Omental fat pad (tissue), 4 donors: ENCODE measurements around the gene MILR1. TPM values are rescaled to one million over a fixed set of nuclear protein-coding genes. Genes with fewer than 3 reads are reported as not detected.
A peak's percentile ranks its signal among the peaks of the same experiment; 100 is the strongest.
"Not testable (repeated sequence)": the region's sequence is repeated elsewhere in the genome, so short reads cannot be mapped to it uniquely, and the experiment has no call there.

Source experiments
- ATAC-seq: fragments of 150-250 bp; one replicate; pipeline ENCODE4 v1.9.1; 2016; ENCODE audit warnings: mild to moderate bottlenecking, moderate library complexity; ENCODE audit not compliant: low FRiP score
- DNase-seq: peaks from one replicate; pipeline ENCODE4 v3.0.0-alpha.2; 2019; ENCODE audit warnings: low spot score
- total RNA-seq, 4 donors: library from RNA; depleted of rRNA; stranded (reverse); fragments of >200 nt; gene quantifications; one replicate each; pipeline ENCODE4 v1.1.0, GENCODE V29; 2016
- TF ChIP-seq, protein P1 (sequence below), 3 donors: fragments of 450-650 bp; IDR thresholded peaks; one replicate each; pipeline ENCODE4 v1.5.1; 2016 to 2017; ENCODE audit warnings: antibody characterized with exemption in 3 of 3, mild to moderate bottlenecking in 3 of 3, moderate library complexity in 2 of 3

MILR1 gene
- total RNA-seq, 4 donors from 2014 or later = 7.1 to 25.1 (median 18.2) TPM

DNA sequence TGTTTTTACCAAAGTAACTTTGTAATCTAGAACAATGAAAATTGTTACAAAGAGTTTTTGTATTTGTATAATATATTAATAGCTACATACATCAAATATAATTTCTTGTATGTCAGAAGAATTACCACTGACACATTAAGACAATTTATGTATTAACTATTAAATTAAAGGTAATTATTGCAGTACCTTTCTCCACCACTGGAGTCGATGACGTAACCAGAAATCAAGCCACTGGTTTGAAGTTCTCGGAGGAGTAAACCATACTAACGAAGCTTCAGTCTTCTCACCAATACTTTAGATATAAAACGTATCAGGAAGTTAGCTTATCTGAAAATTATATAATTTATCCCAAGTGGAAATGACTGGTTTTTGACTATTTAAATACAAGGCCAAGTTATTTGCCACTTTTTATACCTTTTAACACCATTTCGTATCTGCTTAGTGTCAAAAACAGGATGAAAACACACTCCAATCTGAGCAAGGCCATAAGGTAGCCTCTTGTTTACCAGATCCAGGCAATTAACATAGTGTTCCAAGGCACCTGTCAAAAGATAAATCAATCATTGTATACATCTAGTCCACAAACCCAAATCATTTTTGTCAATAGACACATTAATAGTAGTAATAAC is 43.7 kb downstream of the MILR1 start:
- ATAC-seq = no peak
- TF ChIP-seq, protein P1, sequence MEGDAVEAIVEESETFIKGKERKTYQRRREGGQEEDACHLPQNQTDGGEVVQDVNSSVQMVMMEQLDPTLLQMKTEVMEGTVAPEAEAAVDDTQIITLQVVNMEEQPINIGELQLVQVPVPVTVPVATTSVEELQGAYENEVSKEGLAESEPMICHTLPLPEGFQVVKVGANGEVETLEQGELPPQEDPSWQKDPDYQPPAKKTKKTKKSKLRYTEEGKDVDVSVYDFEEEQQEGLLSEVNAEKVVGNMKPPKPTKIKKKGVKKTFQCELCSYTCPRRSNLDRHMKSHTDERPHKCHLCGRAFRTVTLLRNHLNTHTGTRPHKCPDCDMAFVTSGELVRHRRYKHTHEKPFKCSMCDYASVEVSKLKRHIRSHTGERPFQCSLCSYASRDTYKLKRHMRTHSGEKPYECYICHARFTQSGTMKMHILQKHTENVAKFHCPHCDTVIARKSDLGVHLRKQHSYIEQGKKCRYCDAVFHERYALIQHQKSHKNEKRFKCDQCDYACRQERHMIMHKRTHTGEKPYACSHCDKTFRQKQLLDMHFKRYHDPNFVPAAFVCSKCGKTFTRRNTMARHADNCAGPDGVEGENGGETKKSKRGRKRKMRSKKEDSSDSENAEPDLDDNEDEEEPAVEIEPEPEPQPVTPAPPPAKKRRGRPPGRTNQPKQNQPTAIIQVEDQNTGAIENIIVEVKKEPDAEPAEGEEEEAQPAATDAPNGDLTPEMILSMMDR (IDR thresholded peaks at IDR 0.05) = no peak
- no peak for DNase-seq

DNA sequence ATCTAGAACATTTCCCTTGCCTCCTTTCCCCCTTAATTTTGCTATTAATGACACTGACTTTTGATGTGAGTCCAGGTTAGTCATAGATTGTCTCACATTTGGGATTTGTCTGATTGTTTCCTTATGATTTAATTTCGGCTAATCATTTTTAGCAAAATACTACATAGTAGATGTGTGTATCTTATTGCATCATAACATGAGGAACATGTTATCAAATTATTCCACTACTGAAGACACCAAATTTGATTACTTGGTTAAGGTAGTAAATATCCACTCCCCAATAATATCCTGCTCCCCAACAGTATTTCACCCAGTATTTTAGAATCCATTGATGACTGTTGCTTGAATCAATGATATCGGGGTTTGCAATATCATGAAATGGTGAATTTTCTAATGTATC is 45.2 kb downstream of the MILR1 start:
- ATAC-seq = no peak
- TF ChIP-seq, protein P1 (IDR thresholded peaks at IDR 0.05) = no peak

DNA sequence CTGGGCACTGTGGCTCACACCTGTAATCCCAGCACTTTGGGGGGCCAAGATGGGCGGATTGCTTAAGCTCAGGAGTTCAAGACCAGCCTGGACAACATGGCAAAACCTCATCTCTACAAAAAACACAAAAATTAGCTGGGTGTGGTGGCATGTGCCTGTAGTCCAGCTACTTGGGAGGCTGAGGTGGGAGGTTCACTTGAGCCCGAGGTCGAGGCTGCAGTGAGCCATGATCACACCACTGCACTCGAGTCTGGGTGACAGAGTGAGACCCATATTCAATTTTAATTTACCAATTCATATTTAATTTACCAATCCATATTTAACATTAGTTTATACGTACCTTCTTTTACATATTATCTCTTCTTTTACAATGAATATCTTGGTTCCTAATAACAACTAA is 46.4 kb downstream of the MILR1 start:
- DNase-seq, ATAC-seq: not testable (repeated sequence)

More for the DNA sequence above, 45.2 kb downstream of the MILR1 start:
- DNase-seq = no peak

DNA sequence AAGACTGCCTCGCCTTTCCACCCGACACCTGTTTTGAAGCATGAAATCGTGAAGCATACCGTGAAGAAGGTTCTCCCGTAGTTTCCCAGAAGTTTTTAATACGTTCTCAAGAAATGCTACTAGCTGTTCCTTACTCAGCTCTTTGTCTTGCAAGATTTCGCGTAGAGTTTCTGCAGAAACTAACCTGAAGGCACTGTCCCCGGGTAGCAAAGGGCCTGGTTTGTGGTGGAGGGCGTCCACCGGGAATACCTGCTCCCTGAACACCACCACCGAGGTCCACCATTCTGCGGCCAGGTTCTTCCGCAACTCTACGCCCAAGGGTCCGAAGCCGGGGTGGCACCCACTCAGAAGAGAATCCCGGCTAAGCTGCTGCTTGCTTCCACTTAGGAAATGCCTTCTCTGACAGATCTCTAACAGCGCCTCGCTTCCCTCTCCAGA is 47.5 kb downstream of the MILR1 start:
- DNase-seq (no peak), ATAC-seq (no peak)
- TF ChIP-seq, protein P1 (IDR thresholded peaks at IDR 0.05) = no peak

DNA sequence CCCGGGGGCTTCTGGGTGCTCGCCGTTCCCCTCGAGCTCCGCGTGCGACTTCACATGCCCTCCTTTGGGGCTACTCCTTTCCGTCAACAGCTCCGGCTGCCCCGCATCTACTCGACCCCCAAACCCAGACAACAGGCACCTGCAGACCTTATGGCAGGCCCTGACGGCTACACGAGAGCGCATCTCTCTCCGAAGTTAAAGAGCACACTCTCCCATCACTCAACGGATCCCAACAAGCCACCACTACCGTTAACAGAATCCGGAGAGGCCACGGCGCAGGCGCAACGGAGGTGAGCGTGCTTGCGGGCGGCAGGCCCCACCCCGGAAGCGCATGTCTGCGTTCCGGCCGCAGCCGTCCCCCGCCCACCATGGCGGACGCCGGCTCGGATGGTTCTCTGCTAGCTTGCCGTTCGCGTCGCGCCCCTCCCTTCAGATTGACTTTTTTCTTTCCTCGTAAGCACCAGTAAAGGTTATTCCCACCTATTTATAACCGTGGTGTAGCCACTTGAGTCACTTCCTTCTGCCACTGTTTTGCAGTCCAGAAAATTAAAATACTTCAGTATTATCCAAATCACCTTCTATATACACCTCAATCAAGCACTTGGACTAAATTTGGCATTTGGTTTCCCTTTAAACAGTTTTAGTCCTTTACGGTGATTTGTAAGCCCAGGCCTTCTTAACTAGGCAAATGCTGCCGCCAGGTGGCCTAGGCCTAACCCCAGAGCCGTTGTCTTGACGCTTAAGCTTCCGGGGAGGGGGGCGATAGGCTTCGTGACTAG is 48.1 kb downstream of the MILR1 start, which contains the start of gene POLG2:
POLG2 (minus strand) TSS at position 269 of the 779 bp plus-strand sequence; CDS start at position 183, 86 bp downstream.
- ATAC-seq (peak; percentile 92), DNase-seq (peak; percentile 82)
- TF ChIP-seq, protein P1 (IDR thresholded peaks at IDR 0.05) = no peak

DNA sequence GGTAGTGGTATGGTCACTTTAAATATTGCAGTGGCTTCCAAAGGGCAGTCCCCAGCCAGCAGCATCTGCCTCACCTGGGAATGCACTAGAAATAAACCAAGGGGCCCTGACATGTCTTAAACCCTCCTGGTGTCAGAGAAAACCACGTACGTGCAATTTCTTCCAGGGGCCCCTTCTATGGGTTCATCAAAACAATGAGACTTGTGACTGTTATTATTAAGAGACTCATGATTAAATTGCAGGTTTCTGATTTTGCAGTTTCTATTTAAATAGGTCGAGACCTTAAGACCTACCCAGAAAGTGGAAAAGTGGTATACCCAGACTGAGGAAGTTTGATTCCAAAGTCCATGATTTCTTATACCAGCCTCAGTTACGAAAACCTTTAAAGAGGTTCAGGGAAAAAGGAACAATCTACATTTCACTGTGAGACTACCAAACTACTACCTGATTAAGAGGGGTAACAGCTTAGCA is 48.7 kb downstream of the MILR1 start:
- TF ChIP-seq, protein P1 (IDR thresholded peaks at IDR 0.05) = no peak
- no peak for ATAC-seq
- no peak for DNase-seq

DNA sequence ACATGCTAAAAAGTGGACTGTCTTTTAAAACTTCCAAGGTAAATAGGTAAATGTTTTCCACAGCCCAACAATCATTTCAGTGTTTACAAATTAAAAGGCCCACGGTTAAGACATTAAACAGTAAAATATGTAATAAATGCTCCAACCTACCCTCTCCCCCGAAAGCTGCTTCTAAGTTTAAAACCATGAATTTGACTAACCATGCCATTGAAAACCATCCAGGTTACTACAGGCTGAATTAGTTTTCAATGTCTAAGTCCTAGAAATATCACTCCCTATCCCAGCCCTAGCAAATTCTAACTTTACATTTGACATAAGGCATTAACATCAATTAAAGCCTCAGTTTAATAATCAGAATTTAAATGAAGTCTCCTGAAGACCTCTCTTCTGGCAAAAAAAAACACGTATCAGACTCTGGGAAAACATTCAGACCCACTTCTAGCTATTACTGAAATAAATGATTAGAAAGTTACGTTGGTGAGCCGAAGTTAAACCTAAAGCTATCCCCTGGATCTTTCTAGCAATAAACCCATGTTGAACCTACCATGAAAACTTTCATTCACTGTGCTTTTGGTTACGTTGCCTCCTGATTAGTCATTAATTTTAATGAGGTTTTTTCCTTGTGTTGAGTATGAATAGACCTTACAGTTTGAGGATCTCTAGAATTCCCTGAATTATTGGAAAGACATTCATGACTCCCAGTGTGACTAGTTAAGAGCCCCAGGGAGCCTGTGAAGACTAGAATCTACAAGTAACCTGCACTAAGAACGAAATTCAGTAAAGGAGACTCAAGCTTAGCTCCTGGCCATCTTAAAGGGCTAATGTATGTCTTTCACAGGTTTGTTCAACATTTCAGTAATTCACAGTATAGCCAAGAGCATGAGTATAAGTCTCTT is 49.6 kb downstream of the MILR1 start:
- TF ChIP-seq, protein P1 (IDR thresholded peaks at IDR 0.05) = no peak
- DNase-seq = no peak
- no peak for ATAC-seq
